Stimulated activated CD4-positive, alpha-beta T cell treated with anti-CD3 and anti-CD28 coated beads, TNF-alpha, amount 100 ng/mL, for 1 hour (primary cell): ENCODE data around the gene DEFB128.
"Not testable (repeated sequence)": the region's sequence is repeated elsewhere in the genome, so short reads cannot be mapped to it uniquely, and the experiment has no call there.

Experiments
- DNase-seq, 3 donors: peaks; one replicate each; pipeline ENCODE4 v3.0.0-alpha.2; 2020; ENCODE audit warnings: low read depth in 3 of 3, low spot score in 1 of 3

The DEFB128 gene

GRCh38 chr20:189611-190010 is at the start of gene DEFB128:
TSS of gene DEFB128 (minus strand) at chr20:189711. CDS start at chr20:189623, 88 bp downstream.
- no peak for DNase-seq

GRCh38 chr20:237929-238328 is 48.4 kb upstream of the DEFB128 start:
- no peak for DNase-seq

GRCh38 chr20:237489-237888 is 48.0 kb upstream of the DEFB128 start:
- no peak for DNase-seq

- no peak for DNase-seq
Observed at GRCh38 chr20:235891-236290, 46.4 kb upstream of the DEFB128 start.

GRCh38 chr20:227439-228105 is 38.1 kb upstream of the DEFB128 start:
- DNase-seq = no peak

- no peak for DNase-seq
Observed at GRCh38 chr20:226958-227357, 37.4 kb upstream of the DEFB128 start, which contains the start of gene DEFB129. TSS of gene DEFB129 (plus strand) at chr20:227258. CDS start at chr20:227289, 31 bp downstream.

- DNase-seq = not testable (repeated sequence)
Observed at GRCh38 chr20:225879-226278, 36.4 kb upstream of the DEFB128 start.

GRCh38 chr20:221258-221830 is 31.8 kb upstream of the DEFB128 start:
- no peak for DNase-seq

GRCh38 chr20:219290-220115 is 30.0 kb upstream of the DEFB128 start:
- DNase-seq = no peak

GRCh38 chr20:217266-217665 is 27.8 kb upstream of the DEFB128 start:
- DNase-seq = no peak

GRCh38 chr20:215796-216195 is 26.3 kb upstream of the DEFB128 start:
- no peak for DNase-seq

- no peak for DNase-seq
Observed at GRCh38 chr20:214383-214782, 24.9 kb upstream of the DEFB128 start.

GRCh38 chr20:210809-211502 is 21.4 kb upstream of the DEFB128 start:
- no peak for DNase-seq

GRCh38 chr20:208942-209566 is 19.5 kb upstream of the DEFB128 start:
- DNase-seq = no peak

GRCh38 chr20:203630-204029 is 14.1 kb upstream of the DEFB128 start:
- DNase-seq = not testable (repeated sequence)

- DNase-seq = no peak
Observed at GRCh38 chr20:199996-200395, 10.5 kb upstream of the DEFB128 start.

- DNase-seq = no peak
Observed at GRCh38 chr20:198225-198624, 8.7 kb upstream of the DEFB128 start.

GRCh38 chr20:187733-188132 is 1.8 kb downstream of the DEFB128 start:
- no peak for DNase-seq

GRCh38 chr20:184288-184687 is 5.2 kb downstream of the DEFB128 start:
- no peak for DNase-seq

- DNase-seq = no peak
Observed at GRCh38 chr20:168876-169275, 20.6 kb downstream of the DEFB128 start.

GRCh38 chr20:164618-165017 is 24.9 kb downstream of the DEFB128 start:
- no peak for DNase-seq
